Dermis microvascular lymphatic vessel endothelial cell (primary cell): ENCODE results near the gene GLIS1. TPM values are rescaled to one million over a fixed set of nuclear protein-coding genes. Genes with fewer than 3 reads are reported as not detected.

Source experiments
- DNase-seq, 2 donors: peaks; one replicate each; pipeline versions ENCODE4 v3.0.0 to v3.0.0-alpha.2; 2010; ENCODE audit warnings: low read depth in 2 of 2
- total RNA-seq: library from RNA; depleted of rRNA; stranded (reverse); fragments of >200 nt; gene quantifications from 2 replicates; pipeline ENCODE4 v1.2.1, GENCODE V29; 2014

The GLIS1 gene
- total RNA-seq, 1 donor from 2014 or later = not detected

DNA sequence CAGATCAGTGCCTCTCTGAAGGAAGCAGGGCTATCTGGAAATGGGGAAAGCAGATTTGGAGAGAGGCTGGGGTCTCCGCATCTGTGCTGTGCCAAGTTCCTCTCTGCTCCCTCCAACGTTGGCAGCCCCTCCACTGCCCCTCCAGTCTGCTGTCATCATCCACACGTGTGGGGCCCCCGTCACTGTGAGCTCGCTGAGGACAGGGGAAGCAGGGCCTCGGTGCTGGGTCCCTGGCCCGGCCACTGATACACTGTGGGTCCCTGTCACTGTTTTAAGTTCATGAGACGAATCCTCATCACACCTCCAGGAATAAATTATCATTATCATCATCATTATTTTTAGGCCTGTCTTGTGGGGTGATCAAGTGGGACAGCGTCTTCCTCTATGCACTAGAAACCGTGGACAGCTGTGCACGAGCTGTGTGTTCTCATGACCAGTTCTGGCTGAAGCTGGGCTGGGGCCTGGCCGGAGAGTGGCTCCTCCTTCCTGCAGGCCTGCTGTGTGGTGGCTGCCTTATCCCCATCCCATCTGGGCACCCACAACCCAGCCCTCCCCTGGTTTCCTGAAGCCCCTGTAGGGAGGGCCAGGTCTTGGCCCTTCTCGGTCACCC, 227.5 kb downstream of the GLIS1 start:
- no peak for DNase-seq

DNA sequence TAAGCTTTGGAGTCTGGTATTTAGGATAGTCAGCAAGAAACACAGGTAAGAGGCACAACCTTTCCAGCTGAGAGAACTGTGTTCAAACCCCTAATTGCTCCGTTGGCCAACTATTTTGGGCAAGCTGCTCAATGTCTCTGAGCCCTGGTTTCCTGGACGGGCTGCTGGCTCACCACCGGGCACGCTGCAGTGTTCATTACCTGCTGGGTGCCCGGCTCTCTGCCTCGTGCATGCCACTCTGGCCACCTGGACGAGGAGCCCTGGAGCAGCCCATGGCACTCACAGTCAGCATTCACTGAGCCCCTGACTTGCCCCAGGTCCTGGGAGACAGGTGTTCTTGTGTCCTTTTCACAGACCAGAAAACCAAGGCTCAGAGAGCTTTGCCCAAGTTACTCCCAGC, 228.7 kb downstream of the GLIS1 start:
- no peak for DNase-seq

DNA sequence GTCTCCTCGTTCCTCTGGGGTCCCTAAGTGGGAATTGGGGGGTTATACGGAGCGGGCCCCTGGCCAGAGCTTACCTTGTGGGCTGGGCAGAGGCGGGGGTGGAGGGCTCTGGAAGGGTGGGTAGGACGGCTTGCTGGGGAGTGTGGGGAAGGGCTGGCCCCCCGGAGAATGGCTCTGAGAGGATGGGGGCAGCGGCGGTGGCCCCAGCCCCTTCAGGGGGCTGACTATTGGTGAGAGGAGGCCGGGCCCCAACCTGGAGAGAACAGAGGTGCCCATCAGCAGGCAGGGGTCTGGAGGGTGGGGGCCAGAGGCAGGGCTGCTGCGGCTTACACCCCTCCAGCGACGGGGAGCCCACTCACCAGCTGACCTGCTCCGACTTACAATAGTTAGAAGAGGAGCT, 229.2 kb downstream of the GLIS1 start:
- no peak for DNase-seq

DNA sequence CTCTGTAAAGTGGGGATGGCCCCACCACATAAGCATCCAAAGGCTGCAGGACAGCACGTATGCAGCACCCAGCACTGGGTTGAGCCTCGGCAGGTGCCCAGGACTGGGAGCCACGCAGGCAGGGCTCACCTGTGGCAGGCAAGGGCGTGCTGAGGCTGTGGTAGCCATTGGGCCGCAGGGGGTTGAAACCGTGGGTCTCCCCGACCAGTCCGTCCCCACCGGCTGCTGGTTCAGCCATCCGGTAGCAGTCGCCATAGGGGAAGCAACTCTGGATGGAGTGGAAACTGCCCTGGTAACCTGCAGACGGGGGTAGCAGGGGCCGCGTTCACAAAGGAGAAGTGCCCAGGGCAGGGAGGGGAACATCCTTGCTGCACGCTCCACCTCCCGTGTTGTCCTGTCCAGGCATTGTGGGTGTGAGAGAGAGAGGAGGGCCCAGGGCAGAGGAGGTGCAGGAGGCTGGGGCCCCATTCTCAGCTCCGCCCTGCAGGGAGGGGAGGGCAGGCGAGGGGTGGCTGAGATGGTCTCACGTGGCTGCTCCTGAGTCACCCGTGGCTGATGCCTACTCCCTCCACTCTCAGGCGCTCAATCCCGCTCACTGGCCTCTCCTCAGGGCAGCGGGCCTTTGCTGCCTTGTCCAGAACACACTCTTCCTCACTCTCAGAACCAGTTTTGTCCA, 229.8 kb downstream of the GLIS1 start:
- no peak for DNase-seq

DNA sequence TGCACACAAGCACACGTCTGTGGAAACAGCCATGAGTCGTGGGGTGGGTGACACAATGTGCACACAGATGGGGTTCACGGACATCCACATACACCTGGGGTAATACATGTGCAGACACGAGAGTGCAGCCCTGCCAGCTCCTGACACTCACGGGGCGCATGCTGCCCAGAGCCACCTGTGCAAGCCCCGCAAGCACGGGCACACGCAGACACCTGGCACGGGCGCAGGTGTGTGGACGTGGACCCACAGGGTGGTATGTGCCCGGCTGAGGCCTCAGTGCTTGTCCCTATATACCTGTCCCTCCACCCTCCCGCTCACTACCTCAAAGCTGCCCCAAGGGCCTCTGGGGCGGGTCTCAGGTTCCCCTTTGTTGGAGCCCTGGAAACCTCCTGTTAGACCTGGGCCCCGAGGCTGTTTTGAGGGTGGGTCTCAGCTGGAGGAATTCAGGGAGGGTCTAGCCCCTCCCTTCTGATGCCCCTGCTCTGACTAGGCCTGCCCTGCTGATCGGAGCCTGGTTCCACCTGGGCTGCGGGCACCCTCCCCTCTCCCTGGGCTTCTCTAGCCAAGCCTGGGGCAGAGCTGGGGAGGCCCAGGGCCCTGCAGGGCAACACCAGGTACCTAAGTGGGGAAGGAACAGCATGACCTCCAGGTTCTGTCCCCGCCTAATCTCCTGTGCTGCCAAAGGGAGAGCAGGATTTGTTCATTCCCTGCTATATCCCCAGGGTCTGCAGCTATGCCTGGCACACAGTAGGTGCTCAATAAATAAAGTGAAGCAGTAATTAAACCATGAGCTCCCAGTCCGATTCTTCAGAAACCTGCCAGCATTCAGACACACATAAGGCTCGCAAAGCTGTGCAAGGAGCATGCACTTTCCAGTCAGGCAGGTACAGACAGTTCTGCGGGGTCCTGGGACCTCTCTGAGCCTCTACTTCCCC, 230.6 kb downstream of the GLIS1 start:
- no peak for DNase-seq

DNA sequence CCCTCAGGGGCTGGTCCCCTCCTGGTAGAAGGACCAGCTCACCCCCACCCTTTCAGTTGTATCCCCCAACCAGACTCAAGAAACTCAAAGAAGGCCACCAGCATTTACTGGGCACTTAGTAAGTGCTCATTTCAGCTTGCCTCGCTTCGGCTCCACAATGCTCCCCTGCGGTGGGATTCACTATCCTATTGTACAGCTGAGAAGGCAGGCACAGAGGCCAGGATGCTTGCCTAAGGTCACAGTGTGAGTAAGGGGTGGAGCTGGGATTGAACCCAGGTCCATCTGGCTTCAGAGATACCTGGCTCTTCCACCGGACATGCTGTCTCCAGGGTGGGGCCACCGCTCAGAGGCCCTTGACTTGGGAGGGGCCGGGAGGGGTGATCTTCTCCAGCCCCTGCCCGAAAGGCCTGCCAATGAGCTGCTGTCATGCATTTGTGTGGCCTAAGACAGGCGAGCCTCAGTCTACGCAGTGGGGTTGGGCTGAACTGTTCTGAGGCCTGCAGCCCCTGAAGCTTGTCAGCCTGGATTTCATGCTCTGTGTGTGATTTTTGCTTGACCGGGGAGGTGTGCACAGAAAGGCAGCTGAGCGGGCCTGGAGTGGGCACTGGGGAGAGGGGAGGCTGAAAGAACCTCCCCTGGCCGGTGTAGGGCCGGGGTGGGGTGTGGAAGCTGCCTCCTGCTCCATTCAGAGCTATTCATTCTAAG, 231.7 kb downstream of the GLIS1 start:
- no peak for DNase-seq

DNA sequence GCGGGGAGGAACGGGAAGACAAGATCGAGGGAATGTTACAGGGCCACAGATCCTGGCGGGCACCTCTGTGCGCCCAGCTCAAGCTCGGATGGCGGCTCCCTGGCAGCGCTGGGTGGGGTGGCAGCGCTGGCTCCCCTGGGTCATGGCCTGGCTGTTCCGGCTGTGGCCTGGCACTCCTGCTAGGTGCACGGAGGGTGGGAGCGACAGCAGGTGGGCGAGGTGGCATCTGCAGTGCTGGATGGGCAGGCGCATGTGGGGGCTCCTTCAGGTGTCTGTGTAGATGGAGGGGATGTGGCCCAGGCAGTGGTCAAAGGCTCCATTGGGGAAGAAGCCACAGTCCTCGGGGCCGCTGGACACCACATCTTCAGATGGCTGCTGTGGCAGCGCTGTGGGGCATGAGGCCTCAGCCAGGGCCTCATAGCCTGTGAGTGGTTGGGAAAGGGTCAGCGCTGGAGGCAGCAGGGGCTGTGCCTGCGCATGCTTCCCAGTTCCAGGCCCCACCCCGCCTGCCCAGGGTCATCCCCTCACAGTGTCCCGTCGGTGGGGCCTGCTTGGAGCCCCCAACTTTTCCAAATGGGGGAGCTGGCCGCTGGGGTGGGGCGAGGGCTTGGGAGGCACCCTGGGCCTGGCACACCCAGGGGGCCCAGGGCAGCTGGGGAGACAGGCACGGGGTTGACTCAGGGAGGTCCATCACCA, 232.5 kb downstream of the GLIS1 start:
- DNase-seq = no peak

DNA sequence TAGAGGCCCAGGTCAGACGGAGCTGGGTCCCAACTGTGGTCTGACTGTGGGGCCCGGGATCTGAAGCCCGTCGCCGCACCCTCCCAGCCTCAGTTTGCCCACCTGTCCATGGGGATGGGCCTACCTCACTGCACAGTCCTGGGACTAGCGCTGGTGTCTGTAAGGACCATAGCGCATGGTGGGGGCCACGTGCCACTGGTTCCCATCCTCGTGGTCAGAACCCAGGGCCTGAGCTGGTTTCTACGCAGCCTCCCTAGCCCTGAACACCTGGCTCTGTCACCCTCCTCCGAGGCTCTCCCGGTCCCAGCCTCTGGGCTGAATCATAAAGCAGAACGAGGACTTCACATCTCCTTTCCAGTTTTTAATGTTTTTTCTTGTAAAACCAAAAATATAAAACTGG, 233.1 kb downstream of the GLIS1 start:
- no peak for DNase-seq

DNA sequence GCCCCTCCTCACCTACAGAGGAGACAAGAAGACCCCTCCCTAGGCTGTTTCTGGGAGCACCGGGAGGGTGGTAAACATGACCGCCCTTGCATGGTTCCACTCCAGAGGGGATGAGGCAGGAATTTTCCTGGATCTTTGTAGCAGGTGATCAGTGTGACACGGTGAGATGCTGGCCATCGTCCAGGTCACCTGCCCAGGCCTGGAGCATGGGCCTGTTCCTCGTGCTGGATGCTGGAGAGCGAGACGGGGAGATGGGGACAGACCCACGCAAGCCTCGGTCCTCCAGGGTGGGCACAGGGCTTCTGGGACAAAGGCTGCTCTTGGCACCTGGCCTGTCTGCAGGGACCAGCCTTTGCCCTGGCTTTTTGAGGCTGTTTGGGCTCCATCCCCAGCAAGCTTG, 233.6 kb downstream of the GLIS1 start:
- DNase-seq = no peak

DNA sequence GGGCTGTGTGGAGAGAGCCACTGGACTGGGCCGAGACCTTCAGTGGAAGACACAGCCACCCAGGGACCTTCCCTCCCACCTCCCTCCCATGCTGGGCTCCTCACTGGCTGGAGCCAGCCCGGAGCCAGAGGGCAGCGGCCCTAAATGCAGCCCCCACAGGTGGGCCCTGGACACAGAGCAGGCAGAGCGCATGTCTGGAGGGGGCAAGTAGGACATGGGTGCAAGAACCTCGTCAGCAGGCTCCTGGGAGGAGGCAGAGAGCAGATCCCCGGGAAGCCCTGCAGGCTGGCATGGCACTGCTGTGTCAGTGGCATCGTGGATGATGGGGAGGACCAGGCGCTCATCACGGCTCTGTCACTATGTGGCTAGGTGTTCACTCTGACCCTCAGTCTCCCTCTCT, 234.1 kb downstream of the GLIS1 start:
- DNase-seq = no peak

DNA sequence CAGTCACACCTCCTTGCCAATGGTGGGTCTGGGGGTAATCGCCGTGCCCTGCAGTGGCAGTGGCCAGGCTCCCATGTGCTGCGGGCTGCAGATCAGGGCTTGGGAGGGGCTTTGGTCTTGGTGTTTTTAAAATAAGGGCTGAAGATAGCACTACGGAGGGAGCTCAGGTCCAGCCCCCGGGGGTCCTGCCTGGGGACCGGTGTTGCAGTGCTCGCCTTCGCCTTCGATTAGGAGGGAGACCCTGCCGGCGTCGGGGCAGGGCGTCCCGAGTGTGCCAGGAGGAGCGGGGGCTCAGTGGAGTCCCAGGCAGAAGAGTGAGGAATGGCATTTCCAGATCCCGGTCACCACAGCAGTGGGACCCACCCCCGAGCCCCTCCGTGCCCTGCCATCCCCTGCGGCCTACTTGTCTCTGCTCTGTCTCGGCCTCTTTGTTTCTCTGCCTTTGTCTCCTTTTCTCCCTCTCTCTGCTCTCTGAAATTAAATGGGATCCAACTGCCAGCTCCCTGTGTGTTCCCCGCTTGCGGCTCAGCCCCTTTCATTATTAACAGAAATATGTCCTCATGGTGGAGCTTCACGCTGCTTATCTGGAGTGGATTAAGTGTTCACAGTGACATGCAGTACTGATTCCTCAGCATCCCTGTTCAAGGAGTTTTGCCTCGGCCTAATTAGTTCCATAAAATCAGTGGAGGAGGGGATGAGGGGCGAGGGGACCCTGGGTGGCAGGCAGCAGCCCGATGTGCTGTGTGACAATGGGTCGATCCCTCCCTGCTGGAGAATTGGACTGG, 235.3 kb downstream of the GLIS1 start:
- no peak for DNase-seq

DNA sequence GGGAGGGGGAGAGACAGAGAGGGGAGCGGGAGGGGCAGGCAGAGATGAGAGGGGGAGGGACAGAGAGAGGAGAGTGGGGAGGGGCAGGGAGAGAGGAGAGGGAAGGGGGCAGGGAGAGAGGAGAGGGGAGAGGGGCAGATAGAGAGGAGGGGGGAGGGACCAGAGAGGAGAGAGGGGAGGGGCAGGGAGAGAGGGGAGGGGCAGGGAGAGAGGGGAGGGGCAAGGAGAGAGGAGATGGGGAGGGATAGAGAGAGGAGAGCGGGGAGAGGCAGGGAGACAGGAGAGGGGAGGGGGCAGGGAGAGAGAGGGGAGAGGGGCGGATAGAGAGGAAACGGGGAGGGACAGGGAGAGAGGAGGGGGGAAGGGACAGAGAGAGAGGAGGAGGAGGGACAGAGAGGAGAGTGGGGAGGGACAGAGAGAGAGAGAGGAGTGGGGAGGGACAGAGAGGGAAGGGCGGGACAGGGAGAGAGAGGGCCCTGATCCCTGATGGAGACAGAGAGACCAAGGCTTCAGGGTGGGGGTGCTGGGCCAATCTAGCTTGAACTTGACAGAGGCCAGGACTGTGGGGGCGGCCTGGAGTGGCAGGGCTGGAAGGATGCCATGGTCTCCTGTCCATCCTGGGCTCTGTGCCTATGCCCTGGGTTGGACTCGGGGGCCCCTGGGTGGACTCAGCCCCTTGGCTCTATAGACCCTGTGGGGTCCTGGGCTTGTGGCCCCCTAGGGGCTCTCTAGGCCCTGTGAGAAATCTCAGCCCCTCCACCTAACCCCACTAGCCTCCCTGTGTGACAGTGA, 236.1 kb downstream of the GLIS1 start:
- DNase-seq = no peak

DNA sequence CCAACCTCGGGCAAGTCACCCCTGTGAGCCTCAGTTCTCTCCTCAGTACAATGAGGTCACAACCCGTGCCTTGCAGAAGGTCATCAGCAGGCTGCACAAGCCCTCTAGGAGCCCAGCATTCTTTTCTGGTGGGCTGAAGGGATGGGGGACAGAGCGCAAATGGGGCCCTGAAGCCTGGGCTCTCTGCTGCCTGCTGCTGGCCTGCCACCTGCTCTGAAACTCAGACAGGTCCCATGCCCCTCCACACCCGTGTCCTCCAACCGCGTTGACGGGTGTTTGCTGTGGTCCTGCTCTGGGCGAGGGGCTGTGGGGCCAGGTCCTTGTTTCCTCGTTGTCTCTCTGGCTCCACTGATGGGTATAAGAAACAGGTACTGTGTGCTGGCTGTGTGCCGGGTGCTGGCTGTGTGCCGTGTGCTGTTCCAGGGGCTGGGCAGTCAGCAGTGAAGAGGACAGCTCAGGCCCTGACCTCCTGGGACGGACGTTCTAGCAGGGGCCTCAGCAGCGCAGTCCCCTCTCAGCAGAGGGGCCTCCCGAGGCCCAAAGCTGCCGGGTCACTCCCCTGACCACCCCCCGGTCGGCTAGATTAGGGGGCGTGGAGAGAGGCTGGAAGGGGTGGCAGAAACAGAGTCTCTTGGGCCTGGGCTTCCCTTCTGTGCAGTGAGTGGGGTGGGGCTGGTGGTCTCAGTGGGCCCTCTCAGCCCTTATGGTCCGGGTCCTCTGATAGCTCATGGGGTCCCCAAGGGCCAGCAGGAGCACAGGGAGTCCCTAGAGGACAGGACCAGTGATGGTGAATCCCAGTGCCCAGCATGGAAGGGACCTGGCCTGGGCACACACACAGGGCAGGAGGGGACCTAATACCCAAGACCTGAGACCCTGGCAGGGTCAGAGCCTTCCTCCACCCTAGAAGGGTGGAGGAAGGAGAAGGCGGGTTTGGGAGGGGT, 237.6 kb downstream of the GLIS1 start:
- DNase-seq = no peak

DNA sequence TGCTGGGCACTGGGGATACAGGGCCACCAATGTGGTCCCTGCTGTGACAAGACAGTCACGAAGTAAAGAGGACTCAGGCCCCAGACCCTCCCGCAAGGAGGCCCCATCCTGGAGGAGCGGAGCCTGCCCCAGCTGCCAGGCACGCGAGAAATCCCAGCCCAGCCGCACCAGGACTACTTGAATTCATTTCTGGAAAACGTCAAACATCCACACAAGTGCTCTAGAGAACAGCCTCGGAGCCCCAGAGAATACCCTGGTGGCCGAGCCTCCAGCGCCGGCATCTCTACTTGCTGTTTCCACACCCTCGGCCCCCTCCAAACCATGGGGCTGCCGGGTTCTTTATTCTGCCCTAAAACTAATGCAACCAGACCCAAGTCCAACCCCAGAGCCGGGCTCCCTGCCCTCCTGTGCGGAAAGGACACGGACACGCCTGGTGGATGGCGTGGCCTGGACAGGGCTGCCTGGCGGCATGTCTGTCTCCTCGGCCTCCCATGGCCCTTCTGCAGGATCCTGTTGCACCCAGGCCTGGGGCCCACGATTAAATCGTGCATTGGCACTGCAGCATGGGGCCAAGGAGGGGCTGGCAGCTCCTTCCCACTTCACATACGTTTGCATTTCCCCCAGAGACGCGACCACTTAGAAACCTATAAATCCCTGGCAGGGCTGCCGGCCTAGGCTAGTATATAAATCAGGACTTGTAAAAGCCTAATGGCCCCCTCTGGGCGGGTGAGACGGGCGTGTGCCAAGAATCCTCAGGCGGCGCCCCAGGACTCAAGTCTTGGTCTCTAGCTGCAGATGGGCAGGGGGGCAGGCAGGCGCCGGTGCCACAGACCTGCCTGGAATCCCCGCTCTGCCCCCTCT, 238.5 kb downstream of the GLIS1 start:
- DNase-seq = no peak

DNA sequence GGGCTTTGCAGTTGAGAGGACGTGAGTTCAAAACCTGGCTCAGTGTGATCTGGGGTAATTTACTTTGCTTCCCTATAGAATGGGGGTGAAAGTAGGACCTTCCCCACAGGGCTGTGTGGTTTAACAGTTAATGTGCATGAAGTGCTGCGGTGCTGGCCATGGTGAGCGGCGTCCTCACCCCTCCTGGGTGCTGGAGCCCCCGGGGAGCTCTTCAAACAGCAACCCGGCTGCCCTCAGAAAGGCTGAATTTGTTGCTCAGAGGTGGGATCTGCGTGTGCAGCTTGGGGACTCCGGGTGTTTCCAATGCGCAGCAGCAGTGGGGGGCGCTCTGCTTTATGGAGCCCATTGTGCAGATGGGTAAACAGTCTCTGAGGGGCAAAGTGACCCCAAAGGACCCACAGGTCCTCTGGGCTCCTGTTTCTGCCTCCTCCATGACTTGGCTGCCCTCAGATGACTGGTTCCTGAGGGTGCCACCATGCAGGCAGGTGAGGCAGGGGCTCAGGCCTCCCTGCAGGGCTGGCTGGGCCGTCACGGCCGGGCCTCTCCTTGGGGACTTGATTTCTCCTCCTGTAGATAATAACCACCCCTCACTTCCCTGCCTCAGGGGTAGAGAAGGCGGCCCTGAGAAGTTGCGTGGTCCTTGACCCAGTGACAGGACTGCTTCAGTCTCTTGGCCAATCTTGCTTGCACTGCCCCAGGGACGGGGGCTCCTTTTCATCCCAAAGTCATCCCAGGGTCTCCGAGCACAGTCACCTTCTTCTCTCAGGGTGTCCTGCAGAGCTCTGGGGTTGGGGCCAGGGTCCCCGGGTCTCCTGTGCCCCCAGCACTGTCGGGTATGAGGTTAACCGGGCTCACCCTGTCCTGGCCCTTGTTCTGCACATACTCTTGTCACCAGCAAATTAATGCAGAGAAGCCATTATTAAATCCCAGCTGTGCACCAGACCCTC, 239.4 kb downstream of the GLIS1 start:
- DNase-seq = no peak

DNA sequence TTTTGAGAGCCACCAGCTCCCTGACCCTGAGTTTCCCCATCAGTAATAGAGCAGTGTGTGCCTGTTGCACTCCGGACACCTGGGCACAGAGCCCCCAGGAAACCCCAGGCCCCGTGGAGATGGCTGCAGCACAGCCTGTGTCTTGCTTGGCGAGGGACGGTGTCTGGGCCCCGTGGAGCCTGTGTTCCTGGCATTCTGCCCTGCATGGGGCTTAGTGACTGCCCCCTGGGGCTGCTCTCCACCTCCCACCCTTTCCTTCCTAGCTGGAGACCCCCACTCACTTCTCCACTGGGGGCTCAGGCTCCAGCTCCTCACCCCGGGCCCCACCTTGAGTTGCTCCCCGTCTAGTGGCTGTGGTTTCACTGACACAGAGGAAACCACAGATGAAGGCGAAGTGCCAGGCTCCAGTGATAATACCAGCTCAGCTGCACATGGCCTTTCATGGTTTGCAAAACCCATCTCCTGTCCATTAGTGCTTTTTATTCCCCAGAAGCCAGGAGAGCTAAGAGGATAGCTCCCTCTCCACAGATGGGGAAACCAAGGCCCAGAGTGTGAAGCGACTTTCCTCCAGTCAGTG, 240.3 kb downstream of the GLIS1 start:
- DNase-seq = no peak
